GM19043 (cell line): Measurements from ENCODE around the gene ZBTB2.
"Not testable (repeated sequence)": the region's sequence is repeated elsewhere in the genome, so short reads cannot be mapped to it uniquely, and the experiment has no call there.

Experiments used
- ATAC-seq: cut with Tn5 transposase; IDR thresholded peaks from one replicate; pipeline ENCODE4 v1.9.1; 2021; ENCODE audit warnings: low read depth; ENCODE audit not compliant: unreplicated experiment

Gene ZBTB2

GRCh38 chr6:151375833-151376232 is 15.5 kb downstream of the ZBTB2 start:
- no peak for ATAC-seq

GRCh38 chr6:151374036-151374683 is 17.2 kb downstream of the ZBTB2 start:
- ATAC-seq = no peak

- no peak for ATAC-seq
These were observed 19.2 kb downstream of the ZBTB2 start for GRCh38 chr6:151372164-151372563.

- no peak for ATAC-seq
These were observed 20.8 kb downstream of the ZBTB2 start for GRCh38 chr6:151370509-151371078.

- ATAC-seq = no peak
These were observed 26.1 kb downstream of the ZBTB2 start for GRCh38 chr6:151365233-151365632.

GRCh38 chr6:151359486-151359885 is 31.9 kb downstream of the ZBTB2 start:
- no peak for ATAC-seq

- no peak for ATAC-seq
These were observed 32.9 kb downstream of the ZBTB2 start for GRCh38 chr6:151358475-151358874.

GRCh38 chr6:151357758-151358436 is 33.5 kb downstream of the ZBTB2 start:
- no peak for ATAC-seq

GRCh38 chr6:151356983-151357382 is 34.4 kb downstream of the ZBTB2 start:
- not testable (repeated sequence) for ATAC-seq

GRCh38 chr6:151353795-151354194 is 37.6 kb downstream of the ZBTB2 start:
- no peak for ATAC-seq

- ATAC-seq = no peak
These were observed 38.7 kb downstream of the ZBTB2 start for GRCh38 chr6:151352410-151353396.

- no peak for ATAC-seq
These were observed 39.6 kb downstream of the ZBTB2 start for GRCh38 chr6:151351731-151352130.

- ATAC-seq = no peak
These were observed 40.1 kb downstream of the ZBTB2 start for GRCh38 chr6:151351146-151351700.

GRCh38 chr6:151350442-151351145 is 40.8 kb downstream of the ZBTB2 start:
- no peak for ATAC-seq

GRCh38 chr6:151349651-151350270 is 41.6 kb downstream of the ZBTB2 start:
- no peak for ATAC-seq

GRCh38 chr6:151342750-151343149 is 48.6 kb downstream of the ZBTB2 start:
- ATAC-seq = not testable (repeated sequence)

GRCh38 chr6:151341476-151342195 is 49.7 kb downstream of the ZBTB2 start:
- ATAC-seq = no peak

GRCh38 chr6:151340219-151340978 is 51.0 kb downstream of the ZBTB2 start:
- ATAC-seq = no peak
